Fibroblast of gingiva (primary cell): ENCODE results near the gene TP53TG3B.
"Not testable (repeated sequence)": the region's sequence is repeated elsewhere in the genome, so short reads cannot be mapped to it uniquely, and the experiment has no call there.

Source experiments
- DNase-seq: peaks from one replicate; pipeline ENCODE4 v3.0.0-alpha.2; 2011; ENCODE audit warnings: low read depth

TP53TG3B gene, protein sequence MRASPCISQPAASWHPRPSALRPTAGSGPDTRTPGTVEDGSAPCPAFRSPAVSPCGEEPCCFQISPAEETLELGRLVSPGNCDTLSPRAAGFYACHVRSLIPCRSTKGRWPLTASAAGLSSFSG

DNA sequence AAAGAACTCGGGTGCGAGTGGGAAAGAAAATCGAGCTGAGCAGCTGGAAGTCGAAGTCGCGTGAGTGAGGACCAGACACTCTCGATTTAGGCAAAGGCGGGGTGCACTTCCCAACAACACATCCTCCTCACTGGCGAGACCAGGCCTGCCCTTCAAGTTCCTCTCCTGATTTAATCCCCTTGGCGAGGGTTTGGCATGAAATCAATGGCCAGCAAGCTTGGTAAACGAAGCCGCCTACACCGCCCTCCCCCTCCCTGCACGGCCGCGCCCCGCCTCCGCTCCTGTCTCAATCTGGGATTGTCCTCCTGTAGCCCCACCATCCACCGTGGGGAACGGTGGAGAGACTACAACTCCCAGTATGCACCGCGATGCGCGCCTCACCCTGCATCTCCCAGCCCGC, at the start of gene TP53TG3B:
Gene TP53TG3B (plus strand): TSS at position 301 of the 400 bp plus-strand sequence. CDS start 68 bp downstream, at position 369.
- DNase-seq: not testable (repeated sequence)

- DNase-seq: not testable (repeated sequence)
Observed at GRCh38 chr16:33336226-33337012, 24.2 kb upstream of the TP53TG3B start.

DNA sequence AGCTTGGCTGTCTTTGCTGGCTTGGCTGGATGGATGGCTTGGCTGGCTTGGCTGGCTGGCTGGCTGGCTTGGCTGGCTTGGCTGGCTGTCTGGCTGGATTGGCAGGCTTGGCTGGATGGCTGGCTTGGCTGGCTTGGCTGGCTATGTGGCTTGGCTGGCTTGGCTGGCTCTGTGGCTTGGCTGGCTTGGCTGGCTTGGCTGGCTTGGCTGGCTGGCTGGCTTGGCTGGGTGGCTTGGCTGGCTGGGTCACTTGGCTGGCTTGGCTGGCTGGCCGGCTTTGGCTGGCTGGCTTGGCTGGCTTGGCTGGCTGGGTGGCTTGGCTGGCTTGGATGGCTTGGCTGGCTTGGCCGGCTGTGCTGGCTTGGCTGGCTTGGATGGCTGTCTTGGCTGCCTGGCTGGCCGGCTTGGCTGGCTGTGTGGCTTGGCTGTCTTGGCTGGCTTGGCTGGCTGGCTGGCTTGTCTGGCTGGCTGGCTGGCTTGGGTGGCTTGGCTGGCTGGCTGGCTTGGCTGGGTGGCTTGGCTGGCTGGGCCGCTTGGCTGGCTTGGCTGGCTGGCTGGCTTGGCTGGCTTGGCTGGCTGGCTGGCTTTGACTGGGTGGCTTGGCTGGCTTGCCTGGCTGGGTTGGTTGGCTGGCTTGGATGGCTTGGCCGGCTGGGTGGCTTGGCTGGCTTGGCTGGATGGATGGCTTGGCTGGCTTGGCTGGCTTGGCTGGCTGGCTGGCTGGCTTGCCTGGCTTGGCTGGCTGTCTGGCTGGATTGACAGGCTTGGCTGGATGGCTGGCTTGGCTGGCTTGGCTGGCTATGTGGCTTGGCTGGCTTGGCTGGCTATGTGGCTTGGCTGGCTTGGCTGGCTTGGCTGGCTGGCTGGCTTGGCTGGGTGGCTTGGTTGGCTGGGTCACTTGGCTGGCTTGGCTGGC, 22.8 kb upstream of the TP53TG3B start:
- not testable (repeated sequence) for DNase-seq

DNA sequence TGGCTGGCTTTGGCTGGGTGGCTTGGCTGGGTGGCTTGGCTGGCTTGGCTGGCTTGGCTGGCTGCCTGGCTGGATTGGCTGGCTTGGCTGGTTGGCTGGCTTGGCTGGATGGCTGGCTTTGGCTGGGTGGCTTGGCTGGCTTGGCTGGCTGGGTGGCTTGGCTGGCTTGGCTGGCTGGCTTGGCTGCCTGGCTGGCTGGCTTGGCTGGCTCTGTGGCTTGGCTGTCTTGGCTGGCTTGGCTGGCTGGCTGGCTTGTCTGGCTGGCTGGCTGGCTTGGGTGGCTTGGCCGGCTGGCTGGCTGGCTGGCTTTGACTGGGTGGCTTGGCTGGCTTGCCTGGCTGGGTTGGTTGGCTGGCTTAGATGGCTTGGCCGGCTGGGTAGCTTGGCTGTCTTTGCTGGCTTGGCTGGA, 22.1 kb upstream of the TP53TG3B start:
- not testable (repeated sequence) for DNase-seq

- DNase-seq: not testable (repeated sequence)
Observed at GRCh38 chr16:33339093-33340061, 21.3 kb upstream of the TP53TG3B start.
